HT-29 (cell line): ENCODE data around the gene PCDHGA10. TPM values are rescaled to one million over a fixed set of nuclear protein-coding genes. Genes with fewer than 3 reads are reported as not detected.
"Not testable (repeated sequence)": the region's sequence is repeated elsewhere in the genome, so short reads cannot be mapped to it uniquely, and the experiment has no call there.

Source experiments
- DNase-seq: peaks from one replicate; pipeline ENCODE4 v3.0.0-alpha.2; 2015; ENCODE audit warnings: low spot score
- total RNA-seq: library from RNA; depleted of rRNA; stranded (reverse); fragments of >200 nt; shearing (Covaris generic); gene quantifications from 2 replicates; pipeline ENCODE4 v1.2.3, GENCODE V29; 2014; rRNA removed

PCDHGA10 gene
- total RNA-seq: 2.8 and 4.3 TPM in 2 replicates

DNA sequence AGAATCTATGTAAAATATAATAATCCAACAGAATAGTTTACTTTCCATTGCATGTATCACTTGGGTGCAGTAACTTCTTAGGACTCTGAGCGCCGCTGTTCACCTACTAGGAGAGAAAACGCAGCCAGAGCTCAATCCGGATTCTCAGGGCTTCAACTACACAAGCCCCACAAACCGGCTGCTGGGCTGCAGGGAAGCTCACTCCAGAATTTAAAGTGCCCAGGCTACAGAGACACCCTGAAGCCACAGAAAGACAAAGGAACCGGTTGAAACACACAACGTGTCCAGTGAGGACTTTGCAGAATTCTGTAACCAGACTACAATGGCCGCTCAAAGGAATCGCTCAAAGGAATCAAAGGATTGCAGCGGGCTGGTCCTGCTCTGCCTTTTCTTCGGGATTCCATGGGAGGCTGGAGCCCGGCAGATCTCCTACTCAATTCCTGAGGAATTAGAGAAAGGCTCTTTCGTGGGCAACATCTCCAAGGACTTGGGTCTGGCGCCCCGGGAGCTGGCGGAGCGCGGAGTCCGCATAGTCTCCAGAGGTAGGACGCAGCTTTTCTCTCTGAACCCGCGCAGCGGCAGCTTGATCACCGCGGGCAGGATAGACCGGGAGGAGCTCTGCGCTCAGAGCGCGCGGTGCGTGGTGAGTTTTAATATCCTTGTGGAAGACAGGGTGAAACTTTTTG is at the start of gene PCDHGA10:
Gene PCDHGA10 (plus strand): TSS at position 134 of the 686 bp plus-strand sequence. CDS start 189 bp downstream, at position 323.
- DNase-seq: peak; percentile 72

DNA sequence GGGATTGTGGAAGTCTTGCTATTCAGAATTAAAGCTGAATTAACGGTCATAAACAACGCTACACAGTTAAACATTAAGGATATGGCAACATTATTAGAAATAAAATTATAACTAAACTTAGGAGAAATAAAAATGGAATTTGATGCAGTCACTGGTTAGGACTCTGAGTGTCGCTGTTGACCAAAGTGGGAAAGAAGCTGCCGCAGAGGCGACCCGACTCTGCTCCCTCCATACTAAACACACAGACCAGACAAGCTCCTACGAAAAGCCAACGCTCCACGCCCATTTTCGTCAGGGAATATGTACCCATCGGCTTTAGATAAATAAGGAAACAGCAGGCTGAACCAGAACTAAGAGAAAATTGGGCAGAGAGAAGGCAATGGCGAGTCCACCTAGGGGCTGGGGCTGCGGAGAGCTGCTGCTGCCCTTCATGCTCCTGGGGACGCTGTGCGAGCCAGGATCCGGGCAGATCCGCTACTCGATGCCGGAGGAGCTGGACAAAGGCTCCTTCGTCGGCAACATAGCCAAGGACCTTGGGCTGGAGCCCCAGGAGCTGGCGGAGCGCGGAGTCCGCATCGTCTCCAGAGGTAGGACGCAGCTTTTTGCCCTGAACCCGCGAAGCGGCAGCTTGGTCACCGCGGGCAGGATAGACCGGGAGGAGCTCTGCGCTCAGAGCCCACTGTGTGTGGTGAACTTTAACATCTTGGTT is 48.7 kb upstream of the PCDHGA10 start, which contains the start of gene PCDHGA5:
Gene PCDHGA5 (plus strand): TSS at position 211 of the 709 bp plus-strand sequence. CDS start 169 bp downstream, at position 380.
- DNase-seq: no peak

DNA sequence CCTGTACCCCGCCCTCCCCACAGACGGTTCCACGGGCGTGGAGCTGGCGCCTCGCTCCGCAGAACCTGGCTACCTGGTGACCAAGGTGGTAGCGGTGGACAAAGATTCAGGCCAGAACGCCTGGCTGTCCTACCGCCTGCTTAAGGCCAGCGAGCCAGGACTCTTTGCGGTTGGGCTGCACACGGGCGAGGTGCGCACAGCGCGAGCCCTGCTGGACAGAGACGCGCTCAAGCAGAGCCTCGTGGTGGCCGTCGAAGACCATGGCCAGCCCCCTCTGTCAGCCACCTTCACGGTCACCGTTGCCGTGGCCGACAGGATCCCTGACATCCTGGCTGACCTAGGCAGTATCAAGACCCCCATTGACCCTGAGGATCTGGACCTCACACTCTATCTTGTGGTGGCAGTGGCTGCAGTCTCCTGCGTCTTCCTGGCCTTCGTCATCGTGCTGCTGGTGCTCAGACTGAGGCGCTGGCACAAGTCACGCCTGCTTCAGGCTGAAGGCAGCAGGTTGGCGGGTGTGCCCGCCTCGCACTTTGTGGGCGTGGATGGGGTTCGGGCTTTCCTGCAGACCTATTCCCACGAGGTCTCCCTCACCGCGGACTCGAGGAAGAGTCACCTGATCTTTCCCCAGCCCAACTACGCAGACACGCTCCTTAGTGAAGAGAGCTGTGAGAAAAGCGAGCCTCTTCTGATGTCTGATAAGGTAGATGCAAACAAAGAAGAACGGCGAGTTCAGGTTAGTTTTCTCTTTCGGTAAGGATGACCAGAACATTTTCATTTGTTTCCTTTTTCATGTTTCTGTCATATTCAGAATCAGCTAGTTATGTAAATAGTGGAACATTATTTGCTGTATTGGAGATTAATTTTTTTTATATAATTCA is 46.5 kb upstream of the PCDHGA10 start:
- DNase-seq: no peak

DNA sequence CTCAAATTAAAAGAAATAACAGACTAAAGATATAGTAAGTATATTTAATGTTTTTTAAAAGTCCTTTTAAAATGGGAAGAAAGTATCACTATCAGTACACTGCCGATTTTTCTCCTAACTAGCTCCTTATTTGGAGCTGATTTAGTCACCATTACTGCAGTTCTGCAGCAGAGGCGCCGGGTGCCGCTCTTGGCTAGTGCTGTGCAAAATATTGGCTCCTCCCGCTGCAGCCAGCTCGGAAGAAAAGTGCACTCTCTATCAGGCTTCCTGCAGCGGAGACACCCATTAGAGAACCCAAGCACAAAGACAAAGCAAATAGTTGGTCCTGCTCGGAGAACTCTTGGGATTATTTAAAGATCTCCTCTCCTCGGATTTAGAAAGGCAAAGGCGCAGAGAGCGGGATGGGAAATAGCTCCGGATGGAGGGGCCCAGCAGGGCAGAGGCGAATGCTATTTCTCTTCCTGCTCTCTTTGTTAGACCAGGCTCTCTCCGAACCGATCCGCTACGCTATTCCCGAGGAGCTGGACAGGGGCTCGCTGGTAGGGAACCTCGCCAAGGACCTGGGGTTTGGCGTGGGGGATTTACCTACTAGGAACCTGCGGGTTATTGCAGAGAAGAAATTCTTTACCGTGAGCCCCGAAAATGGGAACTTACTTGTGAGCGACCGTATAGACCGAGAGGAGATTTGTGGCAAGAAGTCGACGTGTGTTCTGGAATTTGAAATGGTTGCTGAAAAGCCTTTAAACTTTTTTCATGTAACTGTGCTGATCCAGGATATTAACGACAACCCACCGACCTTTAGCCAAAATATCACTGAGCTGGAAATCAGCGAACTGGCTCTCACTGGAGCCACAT is 42.6 kb upstream of the PCDHGA10 start, which contains the start of gene PCDHGB3:
Gene PCDHGB3 (plus strand): TSS at position 249 of the 855 bp plus-strand sequence. CDS start 153 bp downstream, at position 402.
- DNase-seq: peak; percentile 43

DNA sequence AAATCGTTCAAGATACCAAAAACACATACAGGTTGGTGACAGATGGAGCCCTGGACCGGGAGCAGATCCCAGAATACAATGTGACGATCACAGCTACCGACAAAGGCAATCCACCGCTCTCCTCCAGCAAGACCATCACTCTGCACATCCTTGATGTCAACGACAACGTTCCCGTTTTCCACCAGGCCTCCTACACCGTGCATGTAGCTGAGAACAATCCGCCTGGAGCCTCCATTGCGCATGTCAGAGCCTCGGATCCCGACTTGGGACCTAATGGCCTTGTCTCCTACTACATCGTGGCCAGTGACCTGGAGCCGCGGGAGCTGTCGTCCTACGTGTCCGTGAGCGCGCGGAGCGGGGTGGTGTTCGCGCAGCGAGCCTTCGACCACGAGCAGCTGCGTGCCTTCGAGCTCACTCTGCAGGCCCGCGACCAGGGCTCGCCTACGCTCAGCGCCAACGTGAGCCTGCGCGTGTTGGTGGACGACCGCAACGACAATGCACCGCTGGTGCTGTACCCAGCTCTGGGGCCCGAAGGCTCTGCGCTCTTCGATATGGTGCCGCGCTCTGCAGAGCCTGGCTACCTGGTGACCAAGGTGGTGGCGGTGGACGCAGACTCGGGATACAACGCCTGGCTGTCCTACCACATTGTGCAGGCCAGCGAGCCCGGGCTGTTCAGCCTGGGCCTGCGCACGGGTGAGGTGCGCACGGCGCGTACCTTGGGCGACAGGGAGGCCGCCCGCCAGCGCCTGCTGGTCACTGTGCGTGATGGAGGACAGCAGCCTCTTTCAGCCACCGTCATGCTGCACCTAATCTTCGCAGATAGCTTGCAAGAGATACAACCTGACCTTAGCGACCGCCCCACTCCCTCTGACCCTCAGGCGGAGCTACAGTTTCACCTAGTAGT is 41.0 kb upstream of the PCDHGA10 start:
- DNase-seq: no peak

DNA sequence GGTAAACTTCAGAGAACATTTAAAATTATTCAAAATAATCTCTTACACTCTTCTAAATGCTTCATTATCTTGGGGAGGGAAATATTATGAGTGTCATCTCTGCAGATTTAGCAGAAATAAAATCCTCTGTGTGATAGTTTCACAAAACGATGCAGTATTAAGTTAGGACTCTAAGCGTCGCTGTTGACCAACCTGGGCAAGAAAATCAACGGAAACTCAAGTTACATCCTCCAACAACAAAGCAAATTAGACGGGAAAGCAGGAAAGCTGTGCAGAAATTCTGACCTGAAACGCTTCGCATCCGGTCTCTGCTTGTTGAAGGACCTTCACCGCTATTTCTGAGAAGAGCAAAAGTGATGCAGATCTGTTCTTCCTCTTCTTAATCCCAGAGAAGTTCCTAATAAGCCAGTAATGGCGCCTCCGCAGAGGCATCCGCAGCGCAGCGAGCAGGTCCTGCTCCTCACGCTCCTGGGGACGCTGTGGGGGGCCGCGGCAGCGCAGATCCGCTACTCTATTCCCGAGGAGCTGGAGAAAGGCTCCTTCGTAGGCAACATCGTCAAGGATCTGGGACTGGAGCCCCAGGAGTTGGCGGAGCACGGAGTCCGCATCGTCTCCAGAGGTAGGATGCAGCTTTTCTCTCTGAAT is 39.0 kb upstream of the PCDHGA10 start, which contains the start of gene PCDHGA6:
Gene PCDHGA6 (plus strand): TSS at position 219 of the 645 bp plus-strand sequence. CDS start 193 bp downstream, at position 412.
- DNase-seq: peak; percentile 22

DNA sequence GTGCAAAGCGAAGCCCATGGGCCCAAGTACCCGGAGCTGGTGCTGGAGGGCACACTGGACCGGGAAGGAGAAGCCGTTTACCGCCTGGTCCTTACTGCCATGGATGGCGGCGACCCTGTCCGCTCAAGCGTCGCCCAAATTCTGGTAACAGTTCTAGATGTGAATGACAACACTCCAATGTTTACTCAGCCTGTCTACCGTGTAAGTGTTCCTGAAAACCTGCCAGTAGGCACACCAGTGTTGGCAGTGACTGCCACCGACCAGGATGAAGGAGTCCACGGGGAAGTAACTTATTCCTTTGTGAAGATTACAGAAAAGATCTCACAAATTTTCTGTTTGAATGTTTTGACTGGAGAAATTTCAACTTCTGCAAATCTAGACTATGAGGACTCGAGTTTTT is 38.2 kb upstream of the PCDHGA10 start:
- no peak for DNase-seq

DNA sequence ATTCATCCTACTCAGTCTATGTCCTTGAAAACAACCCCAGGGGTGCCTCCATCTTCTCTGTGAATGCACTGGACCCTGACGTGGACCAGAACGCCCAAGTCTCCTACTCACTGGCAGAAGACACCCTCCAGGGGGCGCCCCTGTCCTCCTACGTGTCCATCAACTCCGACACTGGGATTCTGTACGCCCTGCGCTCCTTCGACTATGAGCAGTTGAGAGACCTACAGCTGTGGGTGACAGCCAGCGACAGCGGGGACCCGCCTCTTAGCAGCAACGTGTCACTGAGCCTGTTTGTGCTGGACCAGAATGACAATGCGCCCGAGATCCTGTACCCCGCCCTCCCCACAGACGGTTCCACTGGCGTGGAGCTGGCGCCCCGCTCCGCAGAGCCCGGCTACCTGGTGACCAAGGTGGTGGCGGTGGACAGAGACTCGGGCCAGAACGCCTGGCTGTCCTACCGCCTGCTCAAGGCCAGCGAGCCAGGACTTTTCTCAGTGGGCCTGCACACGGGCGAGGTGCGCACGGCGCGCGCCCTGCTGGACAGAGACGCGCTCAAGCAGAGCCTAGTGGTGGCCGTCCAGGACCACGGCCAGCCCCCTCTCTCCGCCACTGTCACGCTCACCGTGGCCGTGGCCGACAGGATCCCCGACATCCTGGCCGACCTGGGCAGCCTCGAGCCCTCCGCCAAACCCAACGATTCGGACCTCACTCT is 37.2 kb upstream of the PCDHGA10 start:
- not testable (repeated sequence) for DNase-seq

DNA sequence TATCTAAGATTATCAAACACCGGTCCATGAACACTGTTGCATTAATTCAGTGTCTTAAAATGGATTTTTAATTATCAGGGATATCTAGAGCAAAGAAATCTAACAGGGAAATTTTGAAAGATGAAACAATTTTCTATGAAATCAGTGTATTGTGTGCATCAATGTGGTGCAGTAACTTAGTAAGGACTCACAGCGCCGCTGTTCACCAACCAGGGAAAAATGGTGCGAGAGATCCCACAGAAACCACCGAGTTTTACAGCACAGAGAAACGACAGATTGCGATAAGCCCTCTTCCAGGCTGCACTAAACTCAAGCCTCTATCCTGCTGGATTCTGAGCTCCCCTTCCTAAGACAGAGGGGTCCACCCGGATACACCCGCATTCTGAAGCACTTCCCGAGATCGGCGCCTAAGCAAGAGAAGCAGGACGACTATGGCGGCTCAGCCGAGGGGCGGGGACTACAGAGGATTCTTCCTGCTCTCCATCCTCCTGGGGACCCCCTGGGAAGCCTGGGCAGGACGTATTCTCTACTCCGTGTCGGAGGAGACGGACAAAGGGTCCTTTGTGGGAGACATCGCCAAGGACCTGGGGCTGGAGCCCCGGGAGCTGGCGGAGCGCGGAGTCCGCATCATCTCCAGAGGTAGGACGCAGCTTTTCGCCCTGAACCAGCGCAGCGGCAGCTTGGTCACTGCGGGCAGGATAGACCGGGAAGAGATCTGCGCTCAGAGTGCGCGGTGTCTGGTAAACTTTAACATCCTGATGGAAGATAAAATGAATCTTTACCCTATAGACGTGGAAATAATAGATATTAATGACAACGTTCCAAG is 30.1 kb upstream of the PCDHGA10 start, which contains the start of gene PCDHGA7:
Gene PCDHGA7 (plus strand): TSS at position 274 of the 826 bp plus-strand sequence. CDS start 158 bp downstream, at position 432.
- no peak for DNase-seq

DNA sequence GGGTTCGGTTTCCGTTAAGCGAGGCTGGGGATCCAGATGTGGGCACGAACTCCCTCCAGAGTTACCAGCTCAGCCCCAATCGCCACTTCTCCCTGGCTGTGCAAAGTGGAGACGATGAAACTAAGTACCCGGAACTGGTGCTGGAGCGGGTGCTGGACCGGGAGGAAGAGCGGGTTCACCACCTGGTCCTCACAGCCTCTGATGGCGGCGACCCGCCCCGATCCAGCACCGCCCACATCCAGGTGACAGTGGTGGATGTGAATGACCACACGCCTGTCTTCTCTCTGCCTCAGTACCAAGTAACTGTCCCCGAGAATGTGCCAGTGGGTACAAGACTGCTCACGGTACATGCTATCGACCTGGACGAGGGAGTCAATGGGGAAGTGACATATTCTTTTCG is 29.4 kb upstream of the PCDHGA10 start:
- no peak for DNase-seq

DNA sequence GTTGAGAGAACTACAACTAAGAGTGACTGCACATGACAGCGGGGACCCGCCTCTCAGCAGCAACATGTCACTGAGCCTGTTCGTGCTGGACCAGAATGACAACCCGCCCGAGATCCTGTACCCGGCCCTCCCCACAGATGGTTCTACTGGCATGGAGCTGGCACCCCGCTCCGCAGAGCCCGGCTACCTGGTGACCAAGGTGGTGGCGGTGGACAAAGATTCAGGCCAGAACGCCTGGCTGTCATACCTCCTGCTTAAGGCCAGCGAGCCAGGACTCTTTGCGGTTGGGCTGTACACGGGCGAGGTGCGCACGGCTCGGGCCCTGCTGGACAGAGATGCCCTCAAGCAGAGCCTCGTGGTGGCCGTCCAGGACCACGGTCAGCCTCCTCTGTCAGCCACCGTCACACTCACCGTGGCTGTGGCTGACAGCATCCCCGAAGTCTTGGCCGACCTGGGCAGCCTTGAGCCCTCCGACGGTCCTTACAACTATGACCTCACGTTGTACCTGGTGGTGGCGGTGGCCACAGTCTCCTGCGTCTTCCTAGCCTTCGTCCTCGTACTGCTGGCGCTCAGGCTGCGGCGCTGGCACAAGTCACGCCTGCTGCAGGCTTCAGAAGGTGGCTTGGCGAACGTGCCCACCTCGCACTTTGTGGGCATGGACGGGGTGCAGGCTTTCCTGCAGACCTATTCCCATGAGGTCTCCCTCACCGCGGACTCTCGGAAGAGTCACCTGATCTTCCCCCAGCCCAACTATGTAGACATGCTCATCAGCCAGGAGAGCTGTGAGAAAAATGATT is 28.1 kb upstream of the PCDHGA10 start:
- DNase-seq: no peak

DNA sequence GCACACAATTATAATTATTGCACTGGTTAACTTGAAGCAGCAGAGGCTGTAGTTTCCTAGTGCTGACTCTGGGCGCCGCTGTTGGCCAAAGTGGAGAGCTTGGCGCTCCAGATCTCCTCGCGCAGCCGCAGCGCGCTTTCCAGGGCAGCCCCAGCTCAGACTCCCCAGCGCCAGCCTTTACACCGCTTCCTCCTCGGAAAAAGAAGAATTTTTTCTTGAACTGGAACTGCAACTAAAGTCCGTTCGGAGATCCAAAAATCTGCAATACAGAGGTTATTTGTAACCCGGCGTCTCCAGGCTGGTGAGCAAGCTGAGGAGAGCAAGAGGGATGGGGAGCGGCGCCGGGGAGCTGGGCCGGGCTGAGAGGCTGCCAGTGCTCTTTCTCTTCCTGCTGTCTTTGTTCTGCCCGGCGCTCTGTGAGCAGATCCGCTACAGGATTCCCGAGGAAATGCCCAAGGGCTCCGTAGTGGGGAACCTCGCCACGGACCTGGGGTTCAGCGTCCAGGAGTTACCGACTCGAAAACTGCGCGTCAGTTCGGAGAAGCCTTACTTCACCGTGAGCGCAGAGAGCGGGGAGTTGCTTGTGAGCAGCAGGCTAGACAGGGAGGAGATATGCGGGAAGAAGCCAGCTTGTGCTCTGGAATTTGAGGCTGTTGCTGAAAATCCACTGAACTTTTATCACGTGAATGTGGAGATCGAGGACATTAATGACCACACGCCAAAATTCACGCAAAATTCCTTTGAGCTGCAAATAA is 25.1 kb upstream of the PCDHGA10 start, which contains the start of gene PCDHGB4:
Gene PCDHGB4 (plus strand): TSS at position 142 of the 755 bp plus-strand sequence. CDS start 187 bp downstream, at position 329.
- DNase-seq: not testable (repeated sequence)

DNA sequence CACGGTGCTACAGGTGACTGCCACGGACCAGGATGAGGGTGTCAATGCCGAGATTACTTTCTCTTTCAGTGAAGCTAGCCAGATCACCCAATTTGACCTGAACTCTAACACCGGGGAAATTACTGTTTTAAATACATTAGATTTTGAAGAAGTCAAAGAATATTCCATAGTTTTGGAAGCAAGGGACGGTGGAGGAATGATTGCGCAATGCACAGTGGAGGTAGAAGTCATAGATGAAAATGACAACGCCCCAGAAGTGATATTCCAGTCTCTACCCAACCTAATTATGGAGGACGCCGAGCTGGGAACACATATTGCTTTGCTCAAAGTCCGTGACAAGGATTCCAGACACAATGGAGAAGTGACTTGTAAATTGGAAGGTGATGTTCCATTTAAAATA is 24.1 kb upstream of the PCDHGA10 start:
- no peak for DNase-seq

DNA sequence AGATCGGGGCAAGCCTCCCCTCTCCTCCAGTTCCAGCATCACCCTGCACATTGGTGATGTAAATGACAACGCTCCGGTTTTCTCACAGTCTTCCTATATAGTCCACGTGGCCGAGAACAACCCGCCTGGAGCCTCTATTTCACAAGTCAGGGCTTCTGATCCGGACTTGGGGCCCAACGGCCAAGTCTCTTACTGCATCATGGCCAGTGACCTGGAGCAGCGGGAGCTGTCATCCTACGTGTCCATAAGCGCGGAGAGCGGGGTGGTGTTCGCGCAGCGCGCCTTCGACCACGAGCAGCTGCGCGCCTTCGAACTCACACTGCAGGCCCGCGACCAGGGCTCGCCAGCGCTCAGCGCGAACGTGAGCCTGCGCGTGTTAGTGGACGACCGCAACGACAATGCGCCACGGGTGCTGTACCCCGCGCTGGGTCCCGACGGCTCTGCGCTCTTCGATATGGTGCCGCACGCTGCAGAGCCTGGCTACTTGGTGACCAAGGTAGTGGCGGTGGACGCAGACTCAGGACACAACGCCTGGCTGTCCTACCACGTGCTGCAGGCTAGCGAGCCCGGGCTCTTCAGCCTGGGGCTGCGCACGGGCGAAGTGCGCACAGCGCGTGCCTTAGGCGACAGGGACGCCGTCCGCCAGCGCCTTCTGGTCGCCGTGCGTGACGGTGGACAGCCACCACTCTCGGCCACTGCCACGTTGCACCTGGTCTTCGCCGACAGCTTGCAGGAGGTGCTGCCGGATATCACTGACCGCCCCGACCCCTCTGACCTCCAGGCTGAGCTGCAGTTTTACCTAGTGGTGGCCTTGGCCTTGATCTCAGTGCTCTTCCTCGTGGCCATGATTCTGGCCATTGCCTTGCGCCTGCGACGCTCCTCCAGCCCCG is 23.4 kb upstream of the PCDHGA10 start:
- DNase-seq: no peak
